Naive thymus-derived CD4-positive, alpha-beta T cell (primary cell): ENCODE measurements around the gene SEC14L1. TPM values are rescaled to one million over a fixed set of nuclear protein-coding genes. Genes with fewer than 3 reads are reported as not detected.

ENCODE experiments used
- ATAC-seq: fragments of 150-1000 bp; cut with Tn5 transposase; 2 replicates; pipeline ENCODE4 v1.10.0; 2021; ENCODE audit warnings: mild to moderate bottlenecking, moderate library complexity
- CTCF ChIA-PET: fragments of 350-600 bp; sonication (Branson Sonifier 250); formaldehyde crosslinking; loops from one replicate; lab custom pipeline; 2021; ENCODE audit warnings: antibody characterized with exemption; lab: Charles Lee
- POLR2A ChIA-PET: fragments of 350-600 bp; sonication (Branson Sonifier 250); formaldehyde crosslinking; loops from one replicate; lab custom pipeline; 2021; ENCODE audit warnings: antibody characterized with exemption, inconsistent platforms; lab: Charles Lee
- DNase-seq, 9 donors: peaks; one replicate each; pipeline versions ENCODE4 v3.0.0 to v3.0.0-alpha.2; 2020 to 2022; ENCODE audit warnings: mixed read lengths in 1 of 9
- H3K27ac ChIP-seq: one replicate; pipeline ENCODE4 v1.7.0; 2013; ENCODE audit warnings: mild to moderate bottlenecking, low read depth, low read length, moderate library complexity
- H3K27me3 ChIP-seq, 2 donors: one replicate each; pipeline ENCODE4 v1.7.0; 2013; ENCODE audit warnings: low read length in 2 of 2, mild to moderate bottlenecking in 2 of 2, moderate library complexity in 2 of 2; ENCODE audit not compliant: control insufficient read depth in 2 of 2, insufficient read depth in 2 of 2
- H3K36me3 ChIP-seq, 3 experiments: 1 replicate in 2 of 3; 2 replicates in 1 of 3; pipeline ENCODE4 v1.7.0; 2013; ENCODE audit warnings: low read length in 3 of 3, mild to moderate bottlenecking in 3 of 3, moderate library complexity in 1 of 3; ENCODE audit not compliant: insufficient read depth in 3 of 3, control insufficient read depth in 2 of 3
- H3K4me1 ChIP-seq, 2 donors: one replicate each; pipeline ENCODE4 v1.7.0; 2013; ENCODE audit warnings: low read length in 2 of 2, mild to moderate bottlenecking in 2 of 2, moderate library complexity in 1 of 2; ENCODE audit not compliant: control insufficient read depth in 2 of 2, insufficient read depth in 2 of 2
- H3K4me3 ChIP-seq: 2 replicates; pipeline ENCODE4 v1.7.0; 2013; ENCODE audit warnings: mild to moderate bottlenecking, low read length
- H3K9me3 ChIP-seq, 3 experiments: 1 replicate in 2 of 3; 2 replicates in 1 of 3; pipeline ENCODE4 v1.7.0; 2013; ENCODE audit warnings: low read length in 3 of 3; ENCODE audit not compliant: control insufficient read depth in 2 of 3
- H3K27ac Mint-ChIP-seq, 9 donors: one replicate each; pipeline ENCODE4 v1.8.0; 2020 to 2022; ENCODE audit warnings: mixed read lengths in 9 of 9, mild to moderate bottlenecking in 8 of 9, moderate library complexity in 5 of 9, inconsistent platforms in 2 of 9
- H3K27me3 Mint-ChIP-seq, 5 donors: one replicate each; pipeline ENCODE4 v1.8.0; 2021 to 2022; ENCODE audit warnings: mixed read lengths in 5 of 5, mild to moderate bottlenecking in 1 of 5
- H3K36me3 Mint-ChIP-seq, 5 donors: one replicate each; pipeline ENCODE4 v1.8.0; 2020 to 2022; ENCODE audit warnings: mixed read lengths in 5 of 5, mild to moderate bottlenecking in 3 of 5, inconsistent platforms in 1 of 5
- H3K4me1 Mint-ChIP-seq, 7 donors: one replicate each; pipeline ENCODE4 v1.8.0; 2020 to 2022; ENCODE audit warnings: mixed read lengths in 7 of 7, mild to moderate bottlenecking in 3 of 7, inconsistent platforms in 1 of 7
- H3K4me3 Mint-ChIP-seq, 10 donors: one replicate each; pipeline ENCODE4 v1.8.0; 2020 to 2022; ENCODE audit warnings: mild to moderate bottlenecking in 10 of 10, mixed read lengths in 10 of 10, moderate library complexity in 6 of 10, inconsistent platforms in 2 of 10
- H3K9me3 Mint-ChIP-seq, 11 donors: one replicate each; pipeline ENCODE4 v1.8.0; 2020 to 2022; ENCODE audit warnings: mixed read lengths in 11 of 11, mild to moderate bottlenecking in 4 of 11, inconsistent platforms in 1 of 11, moderate library complexity in 1 of 11
- intact Hi-C, 2 donors: fragments of 100-400 bp; cut with micrococcal nuclease; formaldehyde crosslinking; loops; one replicate each; pipeline ENCODE4 v1.15.1; 2023
- polyA plus RNA-seq, 2 donors: library from polyadenylated mRNA; unstranded; fragments of 300-500 nt; fragmentation: Illumina TruSeq; gene quantifications; one replicate each; pipeline ENCODE4 v1.2.3, GENCODE V29; 2021
- total RNA-seq, 6 experiments: library from RNA in 5 of 6; stranded (reverse) in 5 of 6; gene quantifications; 1 replicate in 5 of 6; 2 replicates in 1 of 6; pipeline ENCODE4 v1.2.3 and lab custom pipeline; 2021 to 2026

The SEC14L1 gene
- total and polyA plus RNA-seq, 7 experiments from 2014 or later = 7.0 to 103 (median 28.7) TPM

- ChIA-PET CTCF (no interaction called here), POLR2A (interaction anchor here (0.8 kb wide), 1 partner anchor 14 kb away, joined by 3 read pairs; no protein-coding TSS in a partner anchor)
- Mint-ChIP-seq H3K36me3 (peaks cover 0 to 5% (median 0%) of the 10 kb centered on the region in 5 donors), H3K9me3 (peaks cover 0 to 8% (median 0%) of the 10 kb centered on the region in 11 donors), H3K4me1 (peaks cover 0 to 8% (median 0%) of the 10 kb centered on the region in 7 donors), H3K27me3 (no peaks in the 10 kb centered on the region), H3K4me3 (no peak overlapping the region), H3K27ac (no peak overlapping the region)
- Histone ChIP-seq H3K4me1 (no peaks in the 10 kb centered on the region), H3K27ac (no peak overlapping the region), H3K36me3 (no peaks in the 10 kb centered on the region), H3K4me3 (no peak overlapping the region), H3K9me3 (peaks cover 0 to 6% (median 0%) of the 10 kb centered on the region in 3 experiments), H3K27me3 (no peaks in the 10 kb centered on the region)
- ATAC-seq (no peak), DNase-seq (no peak)
- intact Hi-C loops = no loop called here
Observed at GRCh38 chr17:77228816-77229215, 88.0 kb downstream of the SEC14L1 start.

DNA sequence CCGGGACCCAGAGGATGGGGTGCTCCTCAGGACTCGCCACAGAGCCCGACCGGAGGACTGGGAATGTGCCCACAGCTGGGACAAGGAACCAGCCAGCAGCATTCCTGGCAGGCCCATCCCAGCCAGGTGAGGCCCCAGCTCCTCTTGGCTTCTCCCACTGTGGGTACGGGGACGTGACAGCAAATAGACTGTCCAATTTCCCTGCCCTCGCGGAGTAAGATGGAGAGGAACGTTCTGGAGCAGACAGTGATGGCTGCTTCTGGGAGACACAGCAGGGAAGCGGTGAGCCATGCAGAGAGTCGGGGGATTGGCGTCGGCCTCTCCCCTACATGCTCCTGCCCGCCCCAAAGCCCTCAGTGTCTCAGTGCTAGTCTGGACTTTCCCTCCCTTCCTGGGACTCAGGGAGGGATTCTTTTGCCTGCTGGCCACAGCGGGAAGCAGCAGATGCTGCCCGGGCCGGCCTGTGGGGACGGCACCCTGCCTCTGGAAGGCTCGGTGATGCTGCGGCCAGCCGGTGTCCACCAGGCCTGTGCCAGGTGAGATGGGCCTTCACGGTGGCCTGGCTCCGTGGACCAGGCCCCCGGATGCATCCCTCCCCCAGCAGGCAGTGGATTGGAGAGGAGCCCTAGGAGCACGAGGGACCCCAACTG lies 89.1 kb downstream of the SEC14L1 start:
- H3K27ac ChIP-seq = no peak overlapping the region
- H3K9me3 Mint-ChIP-seq = peaks cover 0 to 8% (median 0%) of the 10 kb centered on the region in 11 donors
- H3K27me3 ChIP-seq = no peaks in the 10 kb centered on the region
- H3K27me3 Mint-ChIP-seq = no peaks in the 10 kb centered on the region
- H3K27ac Mint-ChIP-seq = no peak overlapping the region
- peaks cover 0 to 6% (median 0%) of the 10 kb centered on the region in 3 experiments for H3K9me3 ChIP-seq
- H3K4me1 Mint-ChIP-seq = peaks cover 0 to 14% (median under 1%) of the 10 kb centered on the region in 7 donors
- ChIA-PET POLR2A (no interaction called here), CTCF (no interaction called here)
- no peak overlapping the region for H3K4me3 Mint-ChIP-seq
- DNase-seq (no peak), ATAC-seq (no peak)
- H3K4me1 ChIP-seq = no peaks in the 10 kb centered on the region
- H3K36me3 ChIP-seq = no peaks in the 10 kb centered on the region
- H3K36me3 Mint-ChIP-seq = peaks cover 0 to 5% (median 0%) of the 10 kb centered on the region in 5 donors
- intact Hi-C loops = loop anchor here in 1 of 2 donors (10.0 kb wide), 1 partner anchor 45 kb away; no protein-coding TSS in a partner anchor
- H3K4me3 ChIP-seq = no peak overlapping the region

DNA sequence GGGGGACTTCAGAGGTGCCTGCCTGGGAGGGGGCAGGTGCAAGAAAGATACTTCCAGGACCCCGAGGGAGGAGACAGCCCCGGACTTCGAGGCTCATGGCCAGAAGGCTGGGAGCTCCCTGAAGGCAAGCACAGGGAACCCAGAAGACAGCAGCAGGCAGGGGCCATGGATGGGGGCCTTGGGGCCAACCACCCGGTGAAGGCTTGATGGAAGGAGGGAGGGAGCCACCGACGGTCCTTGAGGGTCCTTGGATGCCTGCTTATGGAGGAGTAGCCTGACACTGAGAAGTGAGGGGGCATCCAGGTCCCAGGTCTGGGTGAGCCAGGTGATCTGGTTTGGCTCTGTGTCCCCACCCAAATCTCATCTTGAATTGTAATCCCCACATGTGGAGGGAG lies 89.7 kb downstream of the SEC14L1 start:
- Histone ChIP-seq H3K27me3 (no peaks in the 10 kb centered on the region), H3K9me3 (peaks cover 0 to 1% (median 0%) of the 10 kb centered on the region in 3 experiments), H3K4me1 (no peaks in the 10 kb centered on the region), H3K4me3 (no peak overlapping the region), H3K27ac (no peak overlapping the region), H3K36me3 (no peaks in the 10 kb centered on the region)
- no peak for DNase-seq
- H3K27me3 Mint-ChIP-seq = no peaks in the 10 kb centered on the region
- H3K4me1 Mint-ChIP-seq = peaks cover 2 to 19% (median 6%) of the 10 kb centered on the region in 7 donors
- H3K4me3 Mint-ChIP-seq = no peak overlapping the region
- intact Hi-C loops = loop anchor here in 1 of 2 donors (10.0 kb wide), 1 partner anchor 46 kb away; no protein-coding TSS in a partner anchor
- no peak for ATAC-seq
- POLR2A ChIA-PET = no interaction called here
- H3K36me3 Mint-ChIP-seq = peaks cover 0 to 2% (median 0%) of the 10 kb centered on the region in 5 donors
- peaks cover 0 to 3% (median 0%) of the 10 kb centered on the region in 11 donors for H3K9me3 Mint-ChIP-seq
- CTCF ChIA-PET = no interaction called here
- no peak overlapping the region for H3K27ac Mint-ChIP-seq

- ChIA-PET POLR2A (no interaction called here), CTCF (interaction anchor here (0.6 to 0.8 kb wide), 2 partner anchors 14 to 20 kb away, joined by 3 to 4 read pairs; no protein-coding TSS in a partner anchor)
- peaks cover 0 to 3% (median 0%) of the 10 kb centered on the region in 11 donors for H3K9me3 Mint-ChIP-seq
- H3K4me1 Mint-ChIP-seq = peaks cover 3 to 22% (median 9%) of the 10 kb centered on the region in 7 donors
- peaks cover 0 to 2% (median 0%) of the 10 kb centered on the region in 5 donors for H3K36me3 Mint-ChIP-seq
- H3K4me3 ChIP-seq = no peak overlapping the region
- no peaks in the 10 kb centered on the region for H3K27me3 Mint-ChIP-seq
- H3K4me3 Mint-ChIP-seq = no peak overlapping the region
- H3K27me3 ChIP-seq = no peaks in the 10 kb centered on the region
- H3K27ac Mint-ChIP-seq = no peak overlapping the region
- H3K9me3 ChIP-seq = no peaks in the 10 kb centered on the region
- no peaks in the 10 kb centered on the region for H3K36me3 ChIP-seq
- intact Hi-C loops = loop anchor here in 1 of 2 donors (10.0 kb wide), 1 partner anchor 46 kb away; no protein-coding TSS in a partner anchor
- H3K27ac ChIP-seq = no peak overlapping the region
- H3K4me1 ChIP-seq = no peaks in the 10 kb centered on the region
- DNase-seq (no peak), ATAC-seq (no peak)
Observed at GRCh38 chr17:77231076-77231871, 90.5 kb downstream of the SEC14L1 start.

- Mint-ChIP-seq H3K27me3 (no peaks in the 10 kb centered on the region), H3K4me3 (peak overlapping the region in 2 of 10 donors; percentile 30), H3K9me3 (peaks cover 0 to 3% (median 0%) of the 10 kb centered on the region in 11 donors), H3K4me1 (peaks cover 5 to 22% (median 9%) of the 10 kb centered on the region in 7 donors), H3K27ac (peak overlapping the region in 1 of 9 donors; percentile 7), H3K36me3 (peaks cover 0 to 4% (median 0%) of the 10 kb centered on the region in 5 donors)
- Histone ChIP-seq H3K27me3 (no peaks in the 10 kb centered on the region), H3K9me3 (no peaks in the 10 kb centered on the region), H3K36me3 (no peaks in the 10 kb centered on the region), H3K27ac (no peak overlapping the region), H3K4me3 (no peak overlapping the region), H3K4me1 (no peaks in the 10 kb centered on the region)
- CTCF ChIA-PET = interaction anchor here (0.8 kb wide), 1 partner anchor 182 kb away, joined by 3 read pairs; no protein-coding TSS in a partner anchor
- POLR2A ChIA-PET = no interaction called here
- DNase-seq (no peak), ATAC-seq (no peak)
- intact Hi-C loops = loop anchor here in 1 of 2 donors (10.0 kb wide), 1 partner anchor 48 kb away; no protein-coding TSS in a partner anchor
Observed at GRCh38 chr17:77233127-77233526, 92.4 kb downstream of the SEC14L1 start.

DNA sequence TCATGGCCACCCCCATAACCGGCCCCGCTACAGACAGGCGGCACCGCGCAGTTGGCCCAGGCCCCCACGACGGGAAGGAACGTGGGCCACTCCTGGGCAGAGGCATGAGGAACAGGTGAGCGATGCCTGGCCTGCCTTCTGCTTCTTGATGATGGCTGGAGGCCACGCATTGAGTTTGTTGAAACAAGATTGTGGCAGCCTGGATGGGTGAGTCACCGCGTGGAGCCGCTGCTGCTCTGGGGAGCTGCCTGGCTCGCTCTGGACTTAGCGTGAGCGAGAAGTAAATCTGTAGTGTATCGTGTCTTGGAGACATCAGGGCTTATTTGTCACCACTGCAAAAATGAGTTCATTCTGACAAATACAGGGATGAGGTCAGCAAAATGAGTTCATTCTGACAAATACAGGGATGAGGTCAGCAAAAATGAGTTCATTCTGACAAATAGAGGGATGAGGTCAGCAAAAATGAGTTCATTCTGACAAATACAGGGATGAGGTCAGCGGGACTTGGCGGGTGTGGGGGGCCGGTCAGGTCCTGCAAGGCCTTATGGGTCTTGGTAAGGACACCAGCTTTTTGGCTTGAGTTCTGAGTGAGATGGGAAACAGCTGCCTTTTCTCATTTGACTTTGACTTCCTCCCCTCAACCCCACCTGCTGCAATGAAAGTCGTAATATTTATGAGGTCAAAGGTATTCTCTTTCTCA lies 93.0 kb downstream of the SEC14L1 start:
- CTCF ChIA-PET = interaction anchor here (0.8 kb wide), 1 partner anchor 183 kb away, joined by 3 read pairs; no protein-coding TSS in a partner anchor
- H3K27ac Mint-ChIP-seq = peak overlapping the region in 2 of 9 donors; percentile 18 to 53
- intact Hi-C loops = loop anchor here in 1 of 2 donors (10.0 kb wide), 1 partner anchor 49 kb away; no protein-coding TSS in a partner anchor

More for the DNA sequence above, 93.0 kb downstream of the SEC14L1 start:
- no peaks in the 10 kb centered on the region for H3K36me3 ChIP-seq
- H3K4me3 Mint-ChIP-seq = peak overlapping the region in 3 of 10 donors; percentile 11 to 48 (median 30)
- no peak for DNase-seq
- H3K27ac ChIP-seq = no peak overlapping the region
- no peaks in the 10 kb centered on the region for H3K9me3 ChIP-seq
- peaks cover 0 to 4% (median 0%) of the 10 kb centered on the region in 5 donors for H3K36me3 Mint-ChIP-seq
- no peaks in the 10 kb centered on the region for H3K27me3 ChIP-seq
- H3K27me3 Mint-ChIP-seq = no peaks in the 10 kb centered on the region
- peaks cover 5 to 22% (median 9%) of the 10 kb centered on the region in 7 donors for H3K4me1 Mint-ChIP-seq
- ATAC-seq = peak; percentile 42
- peaks cover 0 to 3% (median 0%) of the 10 kb centered on the region in 11 donors for H3K9me3 Mint-ChIP-seq
- no peaks in the 10 kb centered on the region for H3K4me1 ChIP-seq
- no peak overlapping the region for H3K4me3 ChIP-seq
- POLR2A ChIA-PET = no interaction called here
